Neural progenitor cell (in vitro differentiated cells): Measurements from ENCODE around the gene NT5DC3.

Source experiments
- EZH2 ChIP-seq: fragments of 200-600 bp; sonication (generic); IDR thresholded peaks from 2 replicates; pipeline ENCODE4 v1.6.1; 2017; ENCODE audit warnings: antibody characterized with exemption, mild to moderate bottlenecking, moderate library complexity
- EZH2phosphoT487 ChIP-seq: fragments of 200-600 bp; sonication (generic); IDR thresholded peaks from 2 replicates; pipeline ENCODE4 v1.6.1; 2017; ENCODE audit warnings: antibody characterized with exemption
- TF ChIP-seq, protein P1 (sequence below): fragments of 200-600 bp; sonication (generic); IDR thresholded peaks from 2 replicates; pipeline ENCODE4 v1.5.1; 2017; ENCODE audit warnings: antibody characterized with exemption, mild to moderate bottlenecking

DNA sequence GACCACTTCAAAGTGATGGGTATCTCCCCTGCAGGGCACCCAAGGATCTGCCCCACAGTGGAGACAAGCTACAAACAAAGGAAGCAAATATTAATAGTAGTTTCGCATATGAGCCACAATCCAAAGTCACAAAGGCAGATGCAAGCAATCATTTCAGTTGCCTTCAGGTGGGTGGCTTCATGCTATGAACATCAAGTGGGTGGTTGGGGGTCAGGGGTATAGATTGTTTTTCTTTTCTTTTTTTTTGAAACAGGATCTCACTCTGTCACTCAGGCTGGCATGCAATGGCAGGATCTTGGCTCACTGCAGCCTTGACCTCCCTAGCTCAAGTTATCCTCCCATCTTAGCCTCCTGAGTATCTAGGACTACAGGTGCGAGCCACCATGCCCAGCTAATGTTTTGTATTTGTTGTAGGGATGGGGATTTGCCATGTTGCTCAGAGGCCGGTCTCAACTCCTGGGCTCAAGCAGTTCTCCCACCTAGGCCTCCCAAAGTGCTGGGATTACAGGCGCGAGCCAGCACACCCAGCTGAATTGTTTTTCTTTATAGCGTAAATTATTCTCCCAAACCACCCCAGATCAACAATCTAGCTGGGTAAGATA is 13.4 kb upstream of the NT5DC3 start:
- no peak for TF ChIP-seq EZH2
- no peak for TF ChIP-seq EZH2phosphoT487
- TF ChIP-seq, protein P1, sequence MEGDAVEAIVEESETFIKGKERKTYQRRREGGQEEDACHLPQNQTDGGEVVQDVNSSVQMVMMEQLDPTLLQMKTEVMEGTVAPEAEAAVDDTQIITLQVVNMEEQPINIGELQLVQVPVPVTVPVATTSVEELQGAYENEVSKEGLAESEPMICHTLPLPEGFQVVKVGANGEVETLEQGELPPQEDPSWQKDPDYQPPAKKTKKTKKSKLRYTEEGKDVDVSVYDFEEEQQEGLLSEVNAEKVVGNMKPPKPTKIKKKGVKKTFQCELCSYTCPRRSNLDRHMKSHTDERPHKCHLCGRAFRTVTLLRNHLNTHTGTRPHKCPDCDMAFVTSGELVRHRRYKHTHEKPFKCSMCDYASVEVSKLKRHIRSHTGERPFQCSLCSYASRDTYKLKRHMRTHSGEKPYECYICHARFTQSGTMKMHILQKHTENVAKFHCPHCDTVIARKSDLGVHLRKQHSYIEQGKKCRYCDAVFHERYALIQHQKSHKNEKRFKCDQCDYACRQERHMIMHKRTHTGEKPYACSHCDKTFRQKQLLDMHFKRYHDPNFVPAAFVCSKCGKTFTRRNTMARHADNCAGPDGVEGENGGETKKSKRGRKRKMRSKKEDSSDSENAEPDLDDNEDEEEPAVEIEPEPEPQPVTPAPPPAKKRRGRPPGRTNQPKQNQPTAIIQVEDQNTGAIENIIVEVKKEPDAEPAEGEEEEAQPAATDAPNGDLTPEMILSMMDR: no peak
